CD4-positive, alpha-beta T cell treated with Interferon alpha-2 for 1 hour (primary cell): ENCODE results near the gene ZNF775.
A peak's percentile ranks its signal among the peaks of the same experiment; 100 is the strongest.

Experiments used
- DNase-seq, 2 donors: peaks; one replicate each; pipeline ENCODE4 v3.0.0-alpha.2; 2020 to 2022

ZNF775 gene

DNA sequence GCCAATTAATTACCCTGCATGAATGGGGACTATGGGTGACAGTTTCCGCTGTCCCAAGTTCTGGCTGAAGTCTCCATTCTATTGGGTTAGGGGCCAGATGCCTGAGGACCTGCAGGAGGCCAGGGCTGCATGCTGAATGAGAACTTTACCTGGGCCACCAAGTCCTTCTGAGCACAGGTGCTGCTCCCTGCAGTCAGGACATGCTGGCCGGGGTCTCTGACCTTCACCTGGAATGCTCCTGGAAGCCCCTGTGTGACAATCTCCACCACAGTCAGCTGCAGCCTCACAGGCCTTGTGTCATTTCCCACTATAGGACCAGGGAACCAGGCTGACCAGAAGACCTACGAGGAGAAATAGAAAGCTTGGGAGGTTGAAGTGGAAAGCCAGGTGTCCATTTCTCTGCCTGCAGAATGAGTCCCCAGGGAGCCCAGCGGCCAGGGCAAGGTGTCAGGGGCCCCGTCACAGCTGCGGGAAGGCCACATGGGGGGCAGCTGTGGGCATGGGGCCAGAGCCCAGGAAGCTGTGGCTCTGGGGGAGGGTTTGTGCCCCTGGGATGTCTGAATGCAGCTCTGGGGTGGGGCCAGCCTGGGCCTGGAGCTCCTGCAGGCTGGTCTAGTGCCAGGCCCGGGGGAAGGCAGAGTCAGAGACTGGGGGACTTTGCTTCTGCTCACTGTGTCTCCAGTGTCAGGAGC is 65.7 kb downstream of the ZNF775 start:
- no peak for DNase-seq

DNA sequence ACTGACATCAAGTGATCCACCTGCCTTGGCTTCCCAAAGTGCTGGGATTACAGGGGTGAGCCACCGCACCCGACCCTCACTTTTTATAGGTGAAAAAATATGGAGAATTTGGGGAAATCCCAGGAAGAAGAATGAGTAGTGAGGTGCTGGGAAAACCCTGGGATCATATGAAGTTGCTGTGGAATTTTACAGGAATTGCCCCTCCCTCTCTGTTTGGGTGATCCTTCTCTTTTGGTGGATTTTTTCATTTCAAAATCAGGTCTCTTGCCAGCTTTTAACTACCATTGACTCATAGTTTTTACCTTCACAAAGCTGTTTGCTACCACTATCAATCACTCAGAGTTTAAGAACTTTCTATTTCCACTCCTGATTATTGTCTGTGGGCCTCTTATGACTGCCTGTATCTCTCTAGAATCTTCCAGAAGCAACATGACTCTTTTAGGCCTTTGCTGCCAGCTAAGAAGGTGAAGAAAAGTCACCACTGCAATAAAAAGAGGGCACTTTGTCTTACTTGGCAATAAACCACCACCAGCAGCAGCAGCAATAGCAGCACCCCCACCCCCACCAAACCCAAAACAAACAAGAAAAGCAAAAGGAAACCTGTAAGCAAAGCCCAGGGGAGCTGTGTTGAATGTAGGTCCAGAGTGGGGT is 67.3 kb downstream of the ZNF775 start:
- DNase-seq = peak in 1 of 2 donors; percentile 23
